Measurements from ENCODE around the gene PXDC1. TPM values are rescaled to one million over a fixed set of nuclear protein-coding genes. Genes with fewer than 3 reads are reported as not detected.
"Not testable (repeated sequence)": the region's sequence is repeated elsewhere in the genome, so short reads cannot be mapped to it uniquely, and the experiment has no call there.

Gene PXDC1
- polyA plus RNA-seq, 1 donor = 20.8 TPM

DNA sequence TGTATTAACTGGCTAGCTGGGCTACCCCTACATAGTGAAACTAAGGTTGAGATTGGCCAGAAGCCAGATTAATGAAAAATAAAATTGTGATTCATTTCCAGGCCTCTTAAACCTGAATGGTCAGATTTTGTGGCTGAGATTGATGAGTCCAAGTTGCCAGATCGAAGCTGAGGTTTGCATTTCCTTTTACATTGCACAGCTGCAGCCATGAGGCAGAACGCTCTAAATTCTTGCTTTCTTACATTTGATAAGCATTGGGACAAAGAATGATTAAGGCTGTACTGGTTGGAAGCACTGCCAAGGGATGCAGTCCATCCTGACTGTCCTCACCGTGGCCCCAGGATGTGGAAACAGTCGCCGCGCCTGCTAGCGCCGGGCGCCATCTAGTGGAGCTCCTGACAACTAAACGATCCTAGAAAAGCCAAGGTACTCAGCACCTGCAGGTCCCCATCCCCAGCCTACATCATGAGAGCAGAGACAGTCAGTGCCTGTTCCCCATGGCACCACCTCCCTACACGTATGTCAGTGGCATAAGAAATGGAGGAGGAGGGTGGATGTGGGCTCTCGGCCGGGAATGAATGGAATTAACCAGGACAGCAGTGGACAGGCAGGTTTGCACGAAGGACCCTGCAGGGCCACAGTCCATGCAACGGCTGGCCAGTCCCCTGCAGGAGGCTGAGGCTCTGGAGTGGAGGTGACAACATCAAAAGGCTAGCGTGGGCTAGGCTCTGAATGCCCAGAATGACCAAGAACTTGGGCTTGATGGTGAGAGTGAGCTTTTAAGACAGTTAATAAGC is 19.0 kb downstream of the PXDC1 start:
- DNase-seq (ENCODE audit: low read depth) = no peak

DNA sequence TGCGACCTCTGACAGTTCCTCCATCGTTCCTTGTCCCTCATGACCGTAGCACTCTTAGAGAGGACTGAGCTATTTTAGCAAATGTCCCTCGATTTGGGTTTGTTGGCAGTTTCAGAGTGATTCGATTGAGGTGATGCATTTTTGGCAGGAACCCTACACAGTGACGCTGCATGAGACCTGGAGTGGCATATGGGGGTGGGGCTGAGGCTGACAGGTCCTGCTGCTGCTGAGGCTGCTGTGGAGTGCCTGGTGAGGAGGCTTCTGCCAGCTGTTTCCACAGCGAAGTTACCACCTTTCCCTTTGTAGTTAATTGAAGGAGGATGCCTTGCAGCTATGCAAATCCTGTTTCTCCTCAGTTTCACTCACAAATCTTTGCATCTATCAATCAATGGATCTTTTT is 19.8 kb downstream of the PXDC1 start:
- no peak for DNase-seq (ENCODE audit: low read depth)

GRCh38 chr6:3729603-3730344 is 21.7 kb downstream of the PXDC1 start:
- DNase-seq (ENCODE audit: low read depth) = no peak

- no peak for DNase-seq (ENCODE audit: low read depth)
Measured at GRCh38 chr6:3727593-3728108, 23.9 kb downstream of the PXDC1 start.

GRCh38 chr6:3727036-3727435 is 24.5 kb downstream of the PXDC1 start:
- no peak for DNase-seq (ENCODE audit: low read depth)

DNA sequence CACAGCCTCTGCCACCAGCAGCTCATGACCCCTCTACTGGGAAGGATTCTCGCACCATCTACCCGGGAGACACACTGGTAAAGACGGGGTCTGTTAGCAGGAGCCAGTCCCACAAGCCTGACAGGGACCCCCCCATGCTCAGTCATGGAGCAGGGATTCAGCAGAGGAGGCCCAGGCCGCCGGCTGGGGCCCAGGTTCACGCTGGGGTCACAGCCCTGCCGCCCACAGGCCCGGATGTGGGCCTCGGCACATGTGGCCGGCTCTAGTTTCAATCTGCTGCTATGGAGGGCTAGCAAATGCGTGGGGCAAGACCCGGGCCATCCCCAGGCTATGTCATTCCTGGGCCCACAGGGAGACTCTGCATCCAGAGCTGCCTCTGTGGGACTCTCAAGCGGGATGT is 25.1 kb downstream of the PXDC1 start:
- no peak for DNase-seq (ENCODE audit: low read depth)

- DNase-seq (ENCODE audit: low read depth) = no peak
Measured at GRCh38 chr6:3725145-3726047, 26.1 kb downstream of the PXDC1 start.

- no peak for DNase-seq (ENCODE audit: low read depth)
Measured at GRCh38 chr6:3724451-3725144, 26.9 kb downstream of the PXDC1 start.

- no peak for DNase-seq (ENCODE audit: low read depth)
Measured at GRCh38 chr6:3723966-3724365, 27.5 kb downstream of the PXDC1 start.

DNA sequence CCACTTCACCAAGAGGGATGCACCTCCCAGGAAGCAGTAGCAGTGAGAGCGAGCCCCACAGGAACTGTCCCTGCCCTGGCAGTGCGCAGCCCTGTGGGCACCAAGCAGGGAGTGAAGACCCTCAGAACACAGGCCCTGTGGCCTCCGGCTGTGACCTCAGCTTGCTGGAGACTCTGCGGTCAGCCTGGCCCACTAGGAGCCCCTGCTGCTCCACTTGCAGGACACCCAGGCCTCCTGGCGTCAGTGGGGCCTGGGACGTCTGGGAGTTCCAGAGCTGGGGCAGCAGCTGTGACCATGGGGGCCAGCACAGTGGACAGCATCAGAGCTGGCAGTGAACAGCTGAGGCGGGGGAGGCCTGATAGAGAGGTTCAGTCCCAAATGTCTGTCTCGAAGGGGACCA is 28.3 kb downstream of the PXDC1 start:
- DNase-seq (ENCODE audit: low read depth) = no peak

DNA sequence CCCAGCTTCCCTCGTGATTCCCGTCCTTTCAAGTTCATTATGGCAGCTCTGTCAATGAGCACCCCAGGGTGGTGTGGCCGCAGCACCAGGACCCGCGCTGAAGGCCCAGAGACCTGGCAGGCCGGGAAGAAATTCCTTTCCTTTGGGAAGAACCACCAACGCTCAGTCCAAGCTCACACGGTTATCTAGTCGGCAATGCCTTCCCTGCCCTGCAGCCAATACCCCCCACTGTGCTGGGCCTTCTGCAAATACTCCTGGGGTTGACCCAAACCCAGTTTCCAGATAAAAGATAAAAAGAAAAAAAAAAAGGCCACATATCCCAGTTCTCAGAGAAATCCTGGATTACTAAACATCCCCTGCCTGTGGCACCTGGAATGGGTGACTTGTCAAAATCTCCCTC is 28.7 kb downstream of the PXDC1 start:
- DNase-seq (ENCODE audit: low read depth) = no peak

GRCh38 chr6:3721810-3722621 is 29.5 kb downstream of the PXDC1 start:
- no peak for DNase-seq (ENCODE audit: low read depth)

DNA sequence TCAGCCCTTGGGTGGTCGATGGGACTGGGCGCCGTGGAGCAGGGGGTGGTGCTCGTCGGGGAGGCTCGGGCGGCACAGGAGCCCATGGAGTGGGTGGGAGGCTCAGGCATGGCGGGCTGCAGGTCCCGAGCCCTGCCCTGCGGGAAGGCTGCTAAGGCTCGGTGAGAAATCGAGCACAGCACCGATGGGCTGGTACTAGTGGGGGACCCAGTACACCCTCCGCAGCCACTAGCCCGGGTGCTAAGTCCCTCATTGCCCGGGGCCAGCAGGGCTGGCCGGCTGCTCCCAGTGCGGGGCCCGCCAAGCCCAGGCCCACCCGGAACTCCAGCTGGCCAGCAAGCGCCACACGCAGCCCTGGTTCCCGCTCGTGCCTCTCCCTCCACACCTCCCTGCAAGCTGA is 30.7 kb downstream of the PXDC1 start:
- not testable (repeated sequence) for DNase-seq (ENCODE audit: low read depth)

DNA sequence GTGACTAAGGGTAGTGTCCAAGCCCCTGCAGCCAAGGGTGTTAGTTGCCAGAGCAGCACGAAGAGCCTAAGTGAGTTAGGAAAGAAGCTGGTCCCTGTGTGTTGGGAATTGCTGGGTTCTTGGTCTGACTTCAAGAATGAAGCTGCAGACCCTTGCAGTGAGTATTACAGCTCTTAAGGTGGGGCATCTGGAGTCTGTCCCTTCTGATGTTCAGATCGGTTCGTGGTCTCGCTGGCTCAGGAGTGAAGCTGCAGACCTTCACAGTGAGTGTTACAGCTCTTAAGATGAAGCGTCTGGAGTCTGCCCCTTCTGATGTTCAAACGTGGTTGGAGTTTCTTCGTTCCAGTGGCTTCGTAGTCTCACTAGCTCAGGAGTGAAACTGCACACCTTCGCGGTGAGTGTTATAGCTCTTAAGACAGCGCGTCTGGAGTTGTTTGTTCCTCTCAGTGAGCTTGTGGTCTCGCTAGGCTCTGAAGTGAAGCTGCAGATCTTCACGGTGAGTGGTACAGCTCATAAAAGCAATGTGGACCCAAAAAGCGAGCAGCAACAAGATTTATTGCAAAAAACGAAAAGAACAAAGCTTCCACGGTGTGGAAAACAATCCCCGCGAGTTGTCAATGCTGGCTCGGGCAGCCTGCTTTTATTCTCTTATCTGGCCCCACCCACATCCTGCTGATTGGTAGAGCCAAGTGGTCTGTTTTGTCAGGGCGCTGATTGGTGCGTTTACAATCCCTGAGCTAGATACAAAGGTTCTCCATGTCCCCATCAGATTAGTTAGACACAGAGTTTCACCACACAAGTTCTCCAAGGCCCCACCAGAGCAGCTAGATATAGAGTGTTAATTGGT is 31.8 kb downstream of the PXDC1 start:
- no peak for DNase-seq (ENCODE audit: low read depth)

DNA sequence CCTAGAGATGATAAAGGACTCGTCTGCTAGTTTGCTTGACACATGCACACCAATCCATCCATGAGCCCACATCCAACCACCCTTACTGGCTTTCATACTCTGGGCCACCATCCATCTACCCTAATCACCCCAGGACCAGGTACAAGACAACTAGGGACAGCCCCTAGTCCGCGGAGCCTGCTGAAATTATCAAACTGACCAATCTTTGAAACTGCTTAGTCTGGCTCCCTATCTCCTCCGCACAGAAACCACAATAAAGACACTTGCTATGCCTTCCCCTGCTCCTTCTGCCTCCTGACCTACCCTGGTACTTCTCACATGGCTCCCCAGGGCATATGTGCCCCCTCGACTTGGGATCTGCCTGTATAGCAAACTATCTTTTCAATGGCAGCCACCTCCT is 33.1 kb downstream of the PXDC1 start:
- DNase-seq (ENCODE audit: low read depth) = no peak

DNA sequence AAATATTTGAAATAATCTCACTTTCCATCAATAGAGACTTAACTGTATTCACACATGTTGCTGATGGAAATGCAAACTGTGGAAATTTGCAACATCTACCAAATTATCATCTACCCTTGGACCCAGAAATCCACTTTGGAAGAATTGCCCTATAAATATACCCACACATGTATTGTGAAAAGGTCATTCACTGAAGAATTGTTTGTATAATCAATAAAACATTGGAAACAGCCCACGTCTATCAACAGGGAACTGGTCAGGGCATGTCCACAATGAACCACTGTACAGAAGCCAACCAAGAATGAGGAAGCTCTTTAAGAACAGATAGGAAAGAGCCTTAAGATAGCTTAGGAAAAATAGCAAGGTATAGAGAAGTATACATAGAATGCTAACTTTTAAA is 36.2 kb downstream of the PXDC1 start:
- DNase-seq (ENCODE audit: low read depth) = no peak

DNA sequence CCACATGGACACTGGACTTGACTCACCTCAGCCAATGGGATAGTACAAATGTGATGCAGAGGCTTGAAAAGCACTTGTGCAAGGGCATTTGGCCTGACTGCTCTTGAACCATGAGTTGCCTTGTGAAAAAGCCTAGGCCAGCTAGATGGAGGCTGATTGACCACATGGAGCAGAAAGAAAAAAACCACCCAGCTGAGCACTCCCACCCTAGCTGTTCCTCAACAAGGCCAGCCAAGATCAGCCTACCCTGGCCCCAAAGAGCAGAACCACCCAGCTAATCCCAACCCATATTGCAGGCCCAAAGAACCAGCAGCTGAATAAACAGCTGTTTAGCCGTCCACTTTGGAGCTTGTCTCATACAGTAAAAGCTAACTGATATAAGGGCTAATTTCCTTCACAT is 36.7 kb downstream of the PXDC1 start:
- no peak for DNase-seq (ENCODE audit: low read depth)

- DNase-seq (ENCODE audit: low read depth) = no peak
Measured at GRCh38 chr6:3714111-3714510, 37.4 kb downstream of the PXDC1 start.

DNA sequence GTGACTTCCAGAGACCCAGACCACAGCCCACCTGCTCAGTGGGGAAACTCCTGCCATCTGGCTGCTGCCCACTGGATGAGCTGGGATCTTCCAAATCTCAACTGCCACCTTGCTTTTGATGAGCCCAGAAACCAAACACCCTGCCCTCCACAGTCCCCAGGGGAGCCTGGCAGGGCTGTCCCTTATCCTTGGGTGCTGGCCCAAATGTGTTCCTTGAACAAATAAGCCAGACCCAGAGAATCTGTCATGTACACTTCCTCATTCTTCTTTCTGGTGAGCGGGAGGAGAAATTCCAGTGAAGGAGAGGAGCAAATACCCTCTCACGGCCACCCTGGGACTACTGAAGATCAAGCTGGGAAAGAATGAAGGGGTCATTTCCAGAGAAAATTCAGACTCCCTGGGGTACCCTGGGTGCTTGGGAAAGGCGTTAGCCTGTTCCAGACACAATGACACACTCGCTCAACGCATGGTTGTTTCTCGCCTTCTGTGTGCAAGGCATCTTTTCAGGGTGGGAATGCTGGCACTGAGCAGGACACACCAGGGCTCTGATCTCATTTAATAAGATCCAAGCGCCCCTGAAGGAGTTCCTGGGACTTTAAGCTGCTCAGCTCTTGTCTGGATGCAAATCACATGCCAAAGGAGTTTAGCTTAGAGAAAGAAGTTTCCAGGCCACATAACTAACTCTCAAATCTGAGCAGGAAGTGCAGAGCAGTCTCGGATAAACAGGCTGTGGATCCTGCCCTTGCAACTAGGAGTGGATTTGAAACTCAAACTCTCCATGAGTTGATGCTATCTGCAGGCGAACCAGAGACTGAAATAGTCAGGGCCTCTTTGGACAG is 38.5 kb downstream of the PXDC1 start:
- no peak for DNase-seq (ENCODE audit: low read depth)

All from forelimb muscle (tissue), 1 donor.